ENCODE results near the gene MPRIP.

DNA sequence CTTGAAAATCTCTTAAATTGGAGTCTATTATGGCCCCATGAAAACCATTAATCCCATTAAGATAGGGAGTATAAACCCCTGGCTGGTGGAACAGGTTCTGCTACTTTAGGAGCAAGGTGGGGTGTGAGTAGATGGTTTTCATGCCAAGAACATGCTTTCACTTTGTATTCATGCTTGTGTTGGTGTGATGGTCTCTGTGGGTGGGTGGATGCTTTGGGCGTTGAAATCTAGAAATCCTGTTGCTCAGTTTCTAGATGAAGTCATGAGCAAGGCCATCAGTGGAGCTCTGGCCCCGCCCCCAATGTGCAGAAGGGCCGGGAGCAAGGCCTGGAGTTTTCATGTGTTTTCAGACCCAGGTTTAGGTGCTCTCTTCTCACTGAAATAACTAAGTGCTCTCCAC, 143.8 kb downstream of the MPRIP start:
- TF ChIP-seq, protein P1, sequence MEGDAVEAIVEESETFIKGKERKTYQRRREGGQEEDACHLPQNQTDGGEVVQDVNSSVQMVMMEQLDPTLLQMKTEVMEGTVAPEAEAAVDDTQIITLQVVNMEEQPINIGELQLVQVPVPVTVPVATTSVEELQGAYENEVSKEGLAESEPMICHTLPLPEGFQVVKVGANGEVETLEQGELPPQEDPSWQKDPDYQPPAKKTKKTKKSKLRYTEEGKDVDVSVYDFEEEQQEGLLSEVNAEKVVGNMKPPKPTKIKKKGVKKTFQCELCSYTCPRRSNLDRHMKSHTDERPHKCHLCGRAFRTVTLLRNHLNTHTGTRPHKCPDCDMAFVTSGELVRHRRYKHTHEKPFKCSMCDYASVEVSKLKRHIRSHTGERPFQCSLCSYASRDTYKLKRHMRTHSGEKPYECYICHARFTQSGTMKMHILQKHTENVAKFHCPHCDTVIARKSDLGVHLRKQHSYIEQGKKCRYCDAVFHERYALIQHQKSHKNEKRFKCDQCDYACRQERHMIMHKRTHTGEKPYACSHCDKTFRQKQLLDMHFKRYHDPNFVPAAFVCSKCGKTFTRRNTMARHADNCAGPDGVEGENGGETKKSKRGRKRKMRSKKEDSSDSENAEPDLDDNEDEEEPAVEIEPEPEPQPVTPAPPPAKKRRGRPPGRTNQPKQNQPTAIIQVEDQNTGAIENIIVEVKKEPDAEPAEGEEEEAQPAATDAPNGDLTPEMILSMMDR (IDR thresholded peaks at IDR 0.05), result no peak
- peak; percentile 86 for TF ChIP-seq POLR2AphosphoS5 (IDR thresholded peaks at IDR 0.05)
- no peak for TF ChIP-seq POLR2A (IDR thresholded peaks at IDR 0.05)
